ENCODE measurements around the gene TLR8. TPM values are rescaled to one million over a fixed set of nuclear protein-coding genes. Genes with fewer than 3 reads are reported as not detected.

The TLR8 gene
- total and polyA plus RNA-seq, 2 experiments from 2014 or later = not detected

GRCh38 chrX:12890467-12890866, 16.0 kb upstream of the TLR8 start:
- H3K79me2 ChIP-seq (replicated peaks; ENCODE audit: insufficient read depth) = no peaks in the 10 kb centered on the region
- H2AFZ ChIP-seq = no peak overlapping the region
- Mint-ChIP-seq H3K27ac (no peak overlapping the region), H3K4me3 (no peak overlapping the region), H3K36me3 (ENCODE audit: low read depth) (no peaks in the 10 kb centered on the region), H3K9me3 (no peaks in the 10 kb centered on the region), H3K4me1 (no peaks in the 10 kb centered on the region), H3K27me3 (ENCODE audit: insufficient read depth, low read depth, poor library complexity) (no peaks in the 10 kb centered on the region)
- ATAC-seq = no peak
- DNase-seq (ENCODE audit: low spot score) = no peak
- TF ChIP-seq REST (IDR thresholded peaks at IDR 0.05; ENCODE audit: unreplicated experiment) (no peak), STAT1 (IDR thresholded peaks at IDR 0.05; ENCODE audit: unreplicated experiment) (no peak), NANOG (IDR thresholded peaks at IDR 0.05; ENCODE audit: borderline replicate concordance) (no peak), CREB1 (CRISPR knock-in tag; IDR thresholded peaks at IDR 0.05; ENCODE audit: low read depth) (no peak), EZH2 (IDR thresholded peaks at IDR 0.05; ENCODE audit: low read depth, unreplicated experiment) (no peak), ZNF114 (CRISPR knock-in tag; IDR thresholded peaks at IDR 0.05) (no peak), CTCF (conservative IDR thresholded peaks at IDR 0.05; ENCODE audit: low read depth in 2 of 2) (no peak), ZNF462 (CRISPR knock-in tag; IDR thresholded peaks at IDR 0.05) (no peak), EZH2phosphoT487 (IDR thresholded peaks at IDR 0.05; ENCODE audit: unreplicated experiment) (no peak), POLR2AphosphoS5 (IDR thresholded peaks at IDR 0.05; ENCODE audit: low read depth) (no peak), ZNF331 (CRISPR knock-in tag; IDR thresholded peaks at IDR 0.05; ENCODE audit: low read depth) (no peak), JUNB (IDR thresholded peaks at IDR 0.05; ENCODE audit: unreplicated experiment) (no peak)
- TF ChIP-seq, protein P1, sequence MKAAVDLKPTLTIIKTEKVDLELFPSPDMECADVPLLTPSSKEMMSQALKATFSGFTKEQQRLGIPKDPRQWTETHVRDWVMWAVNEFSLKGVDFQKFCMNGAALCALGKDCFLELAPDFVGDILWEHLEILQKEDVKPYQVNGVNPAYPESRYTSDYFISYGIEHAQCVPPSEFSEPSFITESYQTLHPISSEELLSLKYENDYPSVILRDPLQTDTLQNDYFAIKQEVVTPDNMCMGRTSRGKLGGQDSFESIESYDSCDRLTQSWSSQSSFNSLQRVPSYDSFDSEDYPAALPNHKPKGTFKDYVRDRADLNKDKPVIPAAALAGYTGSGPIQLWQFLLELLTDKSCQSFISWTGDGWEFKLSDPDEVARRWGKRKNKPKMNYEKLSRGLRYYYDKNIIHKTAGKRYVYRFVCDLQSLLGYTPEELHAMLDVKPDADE (IDR thresholded peaks at IDR 0.05) = no peak
- H4K20me1 ChIP-seq (replicated peaks; ENCODE audit: insufficient read depth) = no peaks in the 10 kb centered on the region
- no peak overlapping the region for H3K27ac ChIP-seq (ENCODE audit: low read depth)
- no peaks in the 10 kb centered on the region for H3K36me3 ChIP-seq (ENCODE audit: insufficient read depth)
- H3F3A ChIP-seq (replicated peaks; ENCODE audit: low read depth) = no peaks in the 10 kb centered on the region
- H3K4me3 ChIP-seq = no peak overlapping the region
- no peaks in the 10 kb centered on the region for H3K4me1 ChIP-seq (ENCODE audit: insufficient read depth)
- no peaks in the 10 kb centered on the region for H3K27me3 ChIP-seq (ENCODE audit: insufficient read depth)
- H3K4me2 ChIP-seq = no peak overlapping the region
- H3K9me2 ChIP-seq (ENCODE audit: insufficient read depth) = no peaks in the 10 kb centered on the region

Measured in GM23338 (cell line).